Ovary (tissue), 9 donors: ENCODE data around the gene ADCK1. TPM values are rescaled to one million over a fixed set of nuclear protein-coding genes. Genes with fewer than 3 reads are reported as not detected.
"Not testable (repeated sequence)": the region's sequence is repeated elsewhere in the genome, so short reads cannot be mapped to it uniquely, and the experiment has no call there.

ENCODE experiments used
- DNase-seq, 5 donors: peaks; one replicate each; pipeline ENCODE4 v3.0.0-alpha.2; 2019 to 2020
- H3K27ac ChIP-seq, 2 donors: fragments of 200-600 bp; one replicate each; pipeline versions ENCODE4 v1.5.1 to v1.8.0; 2019 to 2022
- H3K27me3 ChIP-seq: fragments of 200-600 bp; one replicate; pipeline ENCODE4 v1.8.0; 2022
- H3K36me3 ChIP-seq: fragments of 200-600 bp; sonication (generic); one replicate; pipeline ENCODE4 v1.5.1; 2019
- H3K4me1 ChIP-seq: one replicate; pipeline ENCODE4 v1.8.1; 2013; ENCODE audit warnings: mild to moderate bottlenecking, moderate library complexity; ENCODE audit not compliant: insufficient read depth
- H3K4me3 ChIP-seq: fragments of 200-600 bp; sonication (generic); one replicate; pipeline ENCODE4 v1.5.1; 2017
- H3K9me3 ChIP-seq, 2 donors: fragments of 200-600 bp in 1 of 2; sonication (generic) in 1 of 2; one replicate each; pipeline versions ENCODE4 v1.5.1 to v1.8.1; 2013 to 2019; ENCODE audit warnings: mild to moderate bottlenecking in 1 of 2, moderate library complexity in 1 of 2
- CTCF ChIP-seq, 3 donors: fragments of 450-650 bp in 2 of 3; fragments of 200-600 bp in 1 of 3; IDR thresholded peaks; one replicate each; pipeline versions ENCODE4 v1.5.1 to v1.8.0; 2016 to 2022; ENCODE audit warnings: antibody characterized with exemption in 3 of 3, mild to moderate bottlenecking in 1 of 3
- EP300 ChIP-seq: sonication (generic); formaldehyde crosslinking; IDR thresholded peaks from one replicate; pipeline ENCODE4 v1.6.1; 2017; ENCODE audit warnings: antibody characterized with exemption
- POLR2A ChIP-seq: fragments of 450-650 bp; IDR thresholded peaks from one replicate; pipeline ENCODE4 v1.6.1; 2017; ENCODE audit warnings: antibody characterized with exemption, mild to moderate bottlenecking, moderate library complexity
- WGBS, 3 donors: extraction: QIAGEN DNeasy Blood & Tissue Kit in 1 of 3; methylation state at CpG; one replicate each; pipeline versions ENCODE4 v1.1.5 to v1.1.7; 2013 to 2017; 5-methylcytosine and 5-hydroxymethylcytosine counted together
- intact Hi-C, 4 donors: fragments of 100-400 bp; cut with DNase I; formaldehyde crosslinking; loops; one replicate each; pipeline versions ENCODE4 v1.11.0 to v1.15.1; 2022 to 2023
- polyA plus RNA-seq, 2 donors: library from polyadenylated mRNA; stranded (reverse); fragments of 200-250 nt in 1 of 2; fragments of 350-450 nt in 1 of 2; fragmentation: Illumina TruSeq in 1 of 2; extraction: RNeasy Lipid Tissue Mini Kit (QIAGEN cat#74804) in 1 of 2; gene quantifications; one replicate each; pipeline ENCODE4 v1.2.3, GENCODE V29; 2013 to 2014
- total RNA-seq, 7 donors: library from RNA; depleted of rRNA in 2 of 7; stranded (reverse); fragments of >200 nt in 2 of 7; fragmentation: NEBNext Ultra II Directional in 3 of 7; extraction: Animal tissue kit (Norgen Biotek cat#: 25700) in 3 of 7; gene quantifications; one replicate each; pipeline versions ENCODE4 v1.1.0 to v1.2.4, GENCODE V29; 2016 to 2023
- donor health status: DM: no; HTN: no; CAD: no; lungs with moderate emphysema.
- donor health status: DM: no; HTN: no; CAD: no.
- donor health status: Bipolar disorder and iron deficiency.
- donor health status: DM: yes; HTN: yes; CAD: no.
- donor health status: DM: no; HTN: no; CAD: no.
- donor health status: DM: yes; HTN: yes; CAD: no.

The ADCK1 gene
- total and polyA plus RNA-seq, 9 donors = 1.7 to 7.9 (median 6.8) TPM

GRCh38 chr14:77794357-77794756 lies 5.6 kb upstream of the ADCK1 start:
- Histone ChIP-seq H3K36me3 (no peaks in the 10 kb centered on the region), H3K4me1 (no peaks in the 10 kb centered on the region), H3K27me3 (no peaks in the 10 kb centered on the region), H3K4me3 (no peak overlapping the region), H3K9me3 (no peaks in the 10 kb centered on the region), H3K27ac (no peak overlapping the region)
- intact Hi-C loops = no loop called here
- no peak for DNase-seq
- 70 to 73% (median 70%) methylated on average over 4 of the region's 4 CpGs for WGBS, 3 donors
- no peak for TF ChIP-seq CTCF (IDR thresholded peaks at IDR 0.05)
- TF ChIP-seq POLR2A = no peak

- H3K4me1 ChIP-seq, H3K27me3 ChIP-seq, intact Hi-C loops, H3K36me3 ChIP-seq, H3K9me3 ChIP-seq, H3K27ac ChIP-seq: not testable (repeated sequence)
- peak overlapping the region; percentile 92 for H3K4me3 ChIP-seq
- peak in 3 of 5 donors; percentile 16 to 34 (median 30) for DNase-seq
- 65 to 69% (median 65%) methylated on average over 13 of the region's 13 CpGs for WGBS, 3 donors
Measured at GRCh38 chr14:77799456-77799855, 453 bp upstream of the ADCK1 start.

- no peak for DNase-seq
- 47 to 48% (median 47%) methylated on average over 1 of the region's 1 CpG for WGBS, 3 donors
- Histone ChIP-seq H3K27ac (peak overlapping the region in 1 of 2 donors; percentile 11), H3K9me3 (no peaks in the 10 kb centered on the region), H3K4me3 (peak overlapping the region; percentile 92), H3K27me3 (no peaks in the 10 kb centered on the region), H3K4me1 (peaks cover 5% of the 10 kb centered on the region), H3K36me3 (no peaks in the 10 kb centered on the region)
- no peak for TF ChIP-seq POLR2A
- no peak for TF ChIP-seq EP300
- TF ChIP-seq CTCF (IDR thresholded peaks at IDR 0.05) = no peak
- intact Hi-C loops = no loop called here
Measured at GRCh38 chr14:77800814-77801213, 905 bp downstream of the ADCK1 start.

GRCh38 chr14:77804592-77804991 lies 4.7 kb downstream of the ADCK1 start:
- no peak for DNase-seq
- Histone ChIP-seq H3K27ac (no peak overlapping the region), H3K4me1 (peaks cover 4% of the 10 kb centered on the region), H3K27me3 (no peaks in the 10 kb centered on the region), H3K4me3 (no peak overlapping the region), H3K9me3 (no peaks in the 10 kb centered on the region), H3K36me3 (no peaks in the 10 kb centered on the region)
- WGBS, 3 donors = 59 to 62% (median 61%) methylated on average over 6 of the region's 6 CpGs
- TF ChIP-seq POLR2A (no peak), CTCF (IDR thresholded peaks at IDR 0.05) (no peak), EP300 (no peak)
- intact Hi-C loops = no loop called here

GRCh38 chr14:77805706-77806105 lies 5.8 kb downstream of the ADCK1 start:
- Histone ChIP-seq H3K4me3 (no peak overlapping the region), H3K27me3 (no peaks in the 10 kb centered on the region), H3K4me1 (no peaks in the 10 kb centered on the region), H3K9me3 (no peaks in the 10 kb centered on the region), H3K36me3 (no peaks in the 10 kb centered on the region), H3K27ac (no peak overlapping the region)
- intact Hi-C loops = no loop called here
- WGBS, 3 donors = 82 to 88% (median 85%) methylated on average over 6 of the region's 6 CpGs
- no peak for TF ChIP-seq EP300
- TF ChIP-seq POLR2A = no peak
- TF ChIP-seq CTCF (IDR thresholded peaks at IDR 0.05) = no peak
- DNase-seq = no peak
